Epithelial cell of esophagus (primary cell): ENCODE measurements around the gene GPR22.

ENCODE experiments used
- DNase-seq: peaks from one replicate; pipeline ENCODE4 v3.0.0; 2010; ENCODE audit warnings: low read depth
- H3K4me3 ChIP-seq: 2 replicates; pipeline ENCODE4 v1.5.1; 2011; ENCODE audit warnings: mild to moderate bottlenecking, low read length, control low read depth
- CTCF ChIP-seq: IDR thresholded peaks from 2 replicates; pipeline ENCODE4 v1.5.1; 2011; ENCODE audit warnings: low read depth, mild to moderate bottlenecking, low read length, control low read depth, inconsistent platforms; ENCODE audit not compliant: insufficient read depth; ENCODE audit errors: missing control alignments

The GPR22 gene

DNA sequence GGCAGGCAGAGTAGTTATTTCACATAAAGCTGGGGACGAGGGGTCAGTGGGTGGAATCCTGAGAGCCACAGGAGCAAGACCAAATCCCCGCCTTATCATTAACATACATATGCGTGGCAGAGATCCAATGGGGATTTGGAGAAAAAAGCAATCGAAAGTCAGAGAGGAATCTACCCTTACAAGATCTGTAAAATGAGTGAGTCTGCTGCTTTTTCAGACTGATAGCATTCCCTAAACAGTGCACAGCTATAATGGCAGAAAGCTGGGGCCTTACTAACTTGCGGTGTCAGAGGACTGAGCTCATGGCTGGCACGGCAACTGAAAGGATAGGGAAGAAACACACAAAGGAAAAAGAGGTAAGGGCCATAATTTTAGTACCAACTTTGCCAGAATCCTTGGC, 25.0 kb downstream of the GPR22 start:
- TF ChIP-seq CTCF: no peak
- DNase-seq: no peak
- H3K4me3 ChIP-seq: no peak overlapping the region

- H3K4me3 ChIP-seq: no peak overlapping the region
- DNase-seq: no peak
- no peak for TF ChIP-seq CTCF
Measured at GRCh38 chr7:107495516-107495915, 25.7 kb downstream of the GPR22 start.

DNA sequence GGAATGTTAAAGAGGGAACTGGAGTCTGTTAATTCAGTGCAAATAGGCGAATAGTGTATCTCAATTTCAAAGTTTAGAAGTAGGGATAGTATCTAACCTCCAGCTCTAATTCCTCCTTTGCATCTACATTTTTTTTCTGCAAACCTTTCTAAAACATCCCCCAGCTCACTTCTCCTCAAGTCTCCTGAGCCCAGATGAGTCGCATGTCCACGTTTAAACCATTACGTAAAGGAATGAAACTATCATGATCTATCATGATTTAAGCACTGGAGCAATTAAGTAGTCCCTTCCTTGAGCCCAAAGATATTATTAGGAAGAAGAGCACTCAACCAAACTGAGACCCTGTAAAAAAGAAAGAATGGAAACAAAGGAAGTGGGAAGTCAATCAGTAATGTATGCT, 29.9 kb downstream of the GPR22 start:
- H3K4me3 ChIP-seq: no peak overlapping the region
- DNase-seq: peak; percentile 4
- no peak for TF ChIP-seq CTCF

GRCh38 chr7:107501593-107501992, 31.7 kb downstream of the GPR22 start:
- no peak overlapping the region for H3K4me3 ChIP-seq
- TF ChIP-seq CTCF: peak; percentile 64
- DNase-seq: peak; percentile 73

DNA sequence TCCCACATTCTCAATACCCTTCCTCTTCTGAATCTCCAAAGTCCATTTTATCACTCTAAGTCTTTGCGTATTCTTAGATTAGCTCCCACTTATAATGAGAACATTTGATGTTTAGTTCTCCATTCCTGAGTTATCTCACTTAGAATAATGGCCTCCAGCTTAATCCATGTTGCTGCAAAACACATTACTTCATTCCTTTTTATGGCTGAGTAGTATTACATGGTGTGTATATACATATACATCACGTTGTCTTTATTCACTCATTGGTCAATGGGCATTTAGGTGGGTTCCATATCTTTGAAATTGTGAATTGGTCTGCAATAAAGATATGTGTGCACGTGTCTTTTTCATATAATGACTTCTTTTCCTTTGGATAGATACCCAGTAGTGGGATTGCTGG, 32.3 kb downstream of the GPR22 start:
- TF ChIP-seq CTCF: no peak
- no peak overlapping the region for H3K4me3 ChIP-seq
- DNase-seq: no peak

DNA sequence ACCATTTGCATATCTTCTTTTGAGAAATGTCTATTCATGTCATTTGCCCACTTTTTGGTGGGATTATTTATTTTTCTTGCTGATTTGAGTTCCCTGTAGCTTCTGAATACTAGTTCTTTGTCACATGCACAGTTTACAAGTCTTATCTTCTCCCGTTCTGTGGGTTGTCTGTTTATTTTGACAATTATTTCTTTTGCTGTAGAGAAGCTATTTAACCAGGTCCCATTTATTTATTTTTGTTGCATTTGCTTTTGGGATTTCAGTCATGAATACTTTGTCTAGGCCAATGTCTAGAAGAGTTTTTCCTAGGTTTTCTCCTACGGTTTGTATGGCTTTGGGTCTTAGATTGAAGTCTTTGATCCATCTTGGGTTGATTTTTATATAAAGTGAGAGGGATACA, 32.9 kb downstream of the GPR22 start:
- no peak for TF ChIP-seq CTCF
- DNase-seq: no peak
- H3K4me3 ChIP-seq: no peak overlapping the region

- H3K4me3 ChIP-seq: no peak overlapping the region
- DNase-seq: no peak
- TF ChIP-seq CTCF: no peak
Measured at GRCh38 chr7:107503687-107504086, 33.8 kb downstream of the GPR22 start.
